ENCODE data around the gene TBCD. TPM values are rescaled to one million over a fixed set of nuclear protein-coding genes. Genes with fewer than 3 reads are reported as not detected.

Gene TBCD
- polyA plus RNA-seq, 1 donor from 2014 or later: 67.2 TPM

DNA sequence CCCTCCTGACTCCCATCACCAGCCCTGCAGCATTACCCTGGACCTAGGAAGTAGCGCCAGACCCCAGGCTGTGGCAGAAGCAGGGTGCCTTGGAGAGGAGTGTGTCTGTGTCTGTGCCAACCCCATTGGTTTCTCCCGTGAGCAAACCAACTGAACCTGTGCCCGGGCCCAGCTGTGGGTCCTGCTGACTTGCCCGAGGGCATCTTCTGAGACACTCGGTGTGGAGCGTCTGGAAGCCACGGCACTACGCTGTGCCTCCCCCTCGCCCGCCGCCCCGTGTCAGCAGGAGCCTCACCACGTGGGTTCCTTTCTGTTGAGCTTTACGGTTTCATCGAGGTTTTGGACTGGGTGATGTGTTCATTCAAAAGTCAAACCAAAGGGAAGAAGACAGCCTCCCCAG, 60.2 kb downstream of the TBCD start:
- Histone ChIP-seq H3K9me3 (ENCODE audit: low read length) (no peaks in the 10 kb centered on the region), H3K4me3 (ENCODE audit: low read length) (no peak overlapping the region), H3K27ac (ENCODE audit: low read length) (no peak overlapping the region), H2AFZ (ENCODE audit: low read depth, low read length) (no peak overlapping the region), H3K36me3 (ENCODE audit: insufficient read depth, low read length) (peaks cover 6% of the 10 kb centered on the region), H3K79me2 (replicated peaks; ENCODE audit: insufficient read depth, low read length) (no peaks in the 10 kb centered on the region), H3K9ac (ENCODE audit: low read length) (no peak overlapping the region), H3K27me3 (ENCODE audit: insufficient read depth, low read depth, low read length) (no peaks in the 10 kb centered on the region), H3F3A (ENCODE audit: insufficient read depth, low read length, poor library complexity, severe bottlenecking) (no peaks in the 10 kb centered on the region), H3K9me2 (ENCODE audit: insufficient read depth, low read length) (no peaks in the 10 kb centered on the region), H3K4me2 (ENCODE audit: low read length) (no peak overlapping the region), H4K20me1 (ENCODE audit: insufficient read depth) (no peaks in the 10 kb centered on the region)
- TF ChIP-seq, protein P1, sequence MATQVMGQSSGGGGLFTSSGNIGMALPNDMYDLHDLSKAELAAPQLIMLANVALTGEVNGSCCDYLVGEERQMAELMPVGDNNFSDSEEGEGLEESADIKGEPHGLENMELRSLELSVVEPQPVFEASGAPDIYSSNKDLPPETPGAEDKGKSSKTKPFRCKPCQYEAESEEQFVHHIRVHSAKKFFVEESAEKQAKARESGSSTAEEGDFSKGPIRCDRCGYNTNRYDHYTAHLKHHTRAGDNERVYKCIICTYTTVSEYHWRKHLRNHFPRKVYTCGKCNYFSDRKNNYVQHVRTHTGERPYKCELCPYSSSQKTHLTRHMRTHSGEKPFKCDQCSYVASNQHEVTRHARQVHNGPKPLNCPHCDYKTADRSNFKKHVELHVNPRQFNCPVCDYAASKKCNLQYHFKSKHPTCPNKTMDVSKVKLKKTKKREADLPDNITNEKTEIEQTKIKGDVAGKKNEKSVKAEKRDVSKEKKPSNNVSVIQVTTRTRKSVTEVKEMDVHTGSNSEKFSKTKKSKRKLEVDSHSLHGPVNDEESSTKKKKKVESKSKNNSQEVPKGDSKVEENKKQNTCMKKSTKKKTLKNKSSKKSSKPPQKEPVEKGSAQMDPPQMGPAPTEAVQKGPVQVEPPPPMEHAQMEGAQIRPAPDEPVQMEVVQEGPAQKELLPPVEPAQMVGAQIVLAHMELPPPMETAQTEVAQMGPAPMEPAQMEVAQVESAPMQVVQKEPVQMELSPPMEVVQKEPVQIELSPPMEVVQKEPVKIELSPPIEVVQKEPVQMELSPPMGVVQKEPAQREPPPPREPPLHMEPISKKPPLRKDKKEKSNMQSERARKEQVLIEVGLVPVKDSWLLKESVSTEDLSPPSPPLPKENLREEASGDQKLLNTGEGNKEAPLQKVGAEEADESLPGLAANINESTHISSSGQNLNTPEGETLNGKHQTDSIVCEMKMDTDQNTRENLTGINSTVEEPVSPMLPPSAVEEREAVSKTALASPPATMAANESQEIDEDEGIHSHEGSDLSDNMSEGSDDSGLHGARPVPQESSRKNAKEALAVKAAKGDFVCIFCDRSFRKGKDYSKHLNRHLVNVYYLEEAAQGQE (IDR thresholded peaks at IDR 0.05; ENCODE audit: borderline replicate concordance): no peak
- TF ChIP-seq TAF1 (IDR thresholded peaks at IDR 0.05; ENCODE audit: low read depth) (no peak), SMC3 (conservative IDR thresholded peaks at IDR 0.05; ENCODE audit: poor library complexity) (no peak), MXI1 (conservative IDR thresholded peaks at IDR 0.05; ENCODE audit: poor library complexity, severe bottlenecking) (no peak), EP300 (conservative IDR thresholded peaks at IDR 0.05; ENCODE audit: poor library complexity, severe bottlenecking) (no peak), POLR2AphosphoS5 (IDR thresholded peaks at IDR 0.05) (no peak), RAD21 (conservative IDR thresholded peaks at IDR 0.05) (no peak), EZH2 (IDR thresholded peaks at IDR 0.05; ENCODE audit: borderline replicate concordance, insufficient read depth, low read length, poor library complexity, severe bottlenecking) (no peak)
- TF ChIP-seq, protein P2, sequence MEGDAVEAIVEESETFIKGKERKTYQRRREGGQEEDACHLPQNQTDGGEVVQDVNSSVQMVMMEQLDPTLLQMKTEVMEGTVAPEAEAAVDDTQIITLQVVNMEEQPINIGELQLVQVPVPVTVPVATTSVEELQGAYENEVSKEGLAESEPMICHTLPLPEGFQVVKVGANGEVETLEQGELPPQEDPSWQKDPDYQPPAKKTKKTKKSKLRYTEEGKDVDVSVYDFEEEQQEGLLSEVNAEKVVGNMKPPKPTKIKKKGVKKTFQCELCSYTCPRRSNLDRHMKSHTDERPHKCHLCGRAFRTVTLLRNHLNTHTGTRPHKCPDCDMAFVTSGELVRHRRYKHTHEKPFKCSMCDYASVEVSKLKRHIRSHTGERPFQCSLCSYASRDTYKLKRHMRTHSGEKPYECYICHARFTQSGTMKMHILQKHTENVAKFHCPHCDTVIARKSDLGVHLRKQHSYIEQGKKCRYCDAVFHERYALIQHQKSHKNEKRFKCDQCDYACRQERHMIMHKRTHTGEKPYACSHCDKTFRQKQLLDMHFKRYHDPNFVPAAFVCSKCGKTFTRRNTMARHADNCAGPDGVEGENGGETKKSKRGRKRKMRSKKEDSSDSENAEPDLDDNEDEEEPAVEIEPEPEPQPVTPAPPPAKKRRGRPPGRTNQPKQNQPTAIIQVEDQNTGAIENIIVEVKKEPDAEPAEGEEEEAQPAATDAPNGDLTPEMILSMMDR (IDR thresholded peaks at IDR 0.05; ENCODE audit: poor library complexity, severe bottlenecking): no peak

DNA sequence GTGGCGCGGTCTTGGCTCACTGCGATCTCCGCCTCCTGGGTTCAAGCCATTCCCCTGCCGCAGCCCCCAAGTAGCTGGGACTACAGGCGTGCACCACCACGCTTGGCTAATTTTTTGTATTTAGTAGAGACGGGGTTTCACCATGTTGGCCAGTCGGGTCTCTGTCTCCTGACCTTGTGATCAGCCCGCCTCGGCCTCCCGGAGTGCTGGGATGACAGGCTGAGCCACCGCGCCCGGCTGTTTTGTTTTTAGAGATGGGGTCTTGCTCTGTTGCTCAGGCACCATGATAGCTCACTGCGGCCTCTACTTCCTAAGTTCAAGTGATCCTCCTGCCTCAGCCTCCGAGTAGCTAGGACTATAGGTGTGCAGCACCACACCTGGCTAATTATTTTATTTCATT, 60.7 kb downstream of the TBCD start:
- no peak overlapping the region for H3K4me3 ChIP-seq (ENCODE audit: low read length)
- peaks cover 6% of the 10 kb centered on the region for H3K36me3 ChIP-seq (ENCODE audit: insufficient read depth, low read length)
- no peak overlapping the region for H2AFZ ChIP-seq (ENCODE audit: low read depth, low read length)
- H3K9me2 ChIP-seq (ENCODE audit: insufficient read depth, low read length): no peaks in the 10 kb centered on the region
- no peak overlapping the region for H3K4me2 ChIP-seq (ENCODE audit: low read length)
- no peaks in the 10 kb centered on the region for H4K20me1 ChIP-seq (ENCODE audit: insufficient read depth)
- no peak overlapping the region for H3K27ac ChIP-seq (ENCODE audit: low read length)
- H3F3A ChIP-seq (ENCODE audit: insufficient read depth, low read length, poor library complexity, severe bottlenecking): no peaks in the 10 kb centered on the region
- no peak overlapping the region for H3K9ac ChIP-seq (ENCODE audit: low read length)
- H3K79me2 ChIP-seq (replicated peaks; ENCODE audit: insufficient read depth, low read length): no peaks in the 10 kb centered on the region
- no peak for TF ChIP-seq MXI1 (conservative IDR thresholded peaks at IDR 0.05; ENCODE audit: poor library complexity, severe bottlenecking)
- TF ChIP-seq, protein P2 (IDR thresholded peaks at IDR 0.05; ENCODE audit: poor library complexity, severe bottlenecking): no peak
- TF ChIP-seq EP300 (conservative IDR thresholded peaks at IDR 0.05; ENCODE audit: poor library complexity, severe bottlenecking): no peak
- TF ChIP-seq, protein P1 (IDR thresholded peaks at IDR 0.05; ENCODE audit: borderline replicate concordance): no peak
- TF ChIP-seq SMC3 (conservative IDR thresholded peaks at IDR 0.05; ENCODE audit: poor library complexity): no peak
- no peak for TF ChIP-seq POLR2AphosphoS5 (IDR thresholded peaks at IDR 0.05)
- TF ChIP-seq RAD21 (conservative IDR thresholded peaks at IDR 0.05): no peak
- no peak for TF ChIP-seq TAF1 (IDR thresholded peaks at IDR 0.05; ENCODE audit: low read depth)
- no peak for TF ChIP-seq EZH2 (IDR thresholded peaks at IDR 0.05; ENCODE audit: borderline replicate concordance, insufficient read depth, low read length, poor library complexity, severe bottlenecking)
- no peaks in the 10 kb centered on the region for H3K9me3 ChIP-seq (ENCODE audit: low read length)
- H3K27me3 ChIP-seq (ENCODE audit: insufficient read depth, low read depth, low read length): no peaks in the 10 kb centered on the region

Measured in neural cell (in vitro differentiated cells).